Keratinocyte (primary cell): ENCODE measurements around the gene NPNT. TPM values are rescaled to one million over a fixed set of nuclear protein-coding genes. Genes with fewer than 3 reads are reported as not detected.

Experiments used
- DNase-seq: peaks from one replicate; pipeline ENCODE4 v3.0.0-alpha.2; 2011; ENCODE audit warnings: low read depth, missing footprints, low spot score
- FAIRE-seq: peaks from 2 replicates; lab custom pipeline; 2011; peaks lifted over from hg19 to GRCh38; lab: Jason Lieb, UNC
- H2AFZ ChIP-seq: 2 replicates; pipeline ENCODE4 v1.6.0; 2012; ENCODE audit warnings: low read length, control low read depth, inconsistent platforms; ENCODE audit not compliant: control insufficient read depth
- H3K27ac ChIP-seq: 2 replicates; pipeline ENCODE4 v1.5.1; 2011; ENCODE audit warnings: low read length; ENCODE audit not compliant: control insufficient read depth, insufficient read depth
- H3K27me3 ChIP-seq: 3 replicates; pipeline ENCODE4 v1.6.0; 2011; ENCODE audit warnings: low read length; ENCODE audit not compliant: control insufficient read depth, insufficient read depth; ENCODE audit errors: extremely low read depth
- H3K36me3 ChIP-seq, 2 experiments: 2 replicates in 1 of 2; 3 replicates in 1 of 2; pipeline ENCODE4 v1.5.1; 2011; ENCODE audit warnings: low read length in 2 of 2, mild to moderate bottlenecking in 1 of 2; ENCODE audit not compliant: control insufficient read depth in 2 of 2, insufficient read depth in 2 of 2; ENCODE audit errors: extremely low read depth in 1 of 2
- H3K4me1 ChIP-seq: 3 replicates; pipeline ENCODE4 v1.5.1; 2011; ENCODE audit warnings: low read length; ENCODE audit not compliant: control insufficient read depth, insufficient read depth; ENCODE audit errors: extremely low read depth
- H3K4me2 ChIP-seq: 3 replicates; pipeline ENCODE4 v1.6.0; 2011; ENCODE audit warnings: low read depth, low read length; ENCODE audit not compliant: control insufficient read depth, insufficient read depth; ENCODE audit errors: extremely low read depth
- H3K4me3 ChIP-seq, 3 experiments: fragments of 200-600 bp in 1 of 3; sonication (generic) in 1 of 3; 2 replicates in 2 of 3; 3 replicates in 1 of 3; pipeline ENCODE4 v1.5.1; 2011 to 2016; ENCODE audit warnings: low read length in 3 of 3, mild to moderate bottlenecking in 3 of 3, control low read depth in 2 of 3, inconsistent platforms in 1 of 3, low read depth in 1 of 3, mixed read lengths in 1 of 3, mixed run types in 1 of 3, moderate library complexity in 1 of 3; ENCODE audit not compliant: control insufficient read depth in 2 of 3, insufficient read depth in 2 of 3; ENCODE audit errors: extremely low read depth in 1 of 3
- H3K79me2 ChIP-seq: 2 replicates; pipeline ENCODE4 v1.6.0; 2012; ENCODE audit warnings: low read length; ENCODE audit not compliant: control insufficient read depth, insufficient read depth
- H3K9ac ChIP-seq: 3 replicates; pipeline ENCODE4 v1.6.0; 2011; ENCODE audit warnings: low read length; ENCODE audit not compliant: control insufficient read depth, insufficient read depth; ENCODE audit errors: extremely low read depth
- H3K9me1 ChIP-seq: 3 replicates; pipeline ENCODE4 v1.6.0; 2011; ENCODE audit warnings: low read length; ENCODE audit not compliant: control insufficient read depth, insufficient read depth; ENCODE audit errors: extremely low read depth
- H3K9me3 ChIP-seq: 2 replicates; pipeline ENCODE4 v1.5.1; 2012; ENCODE audit warnings: low read depth, low read length; ENCODE audit not compliant: control insufficient read depth
- H4K20me1 ChIP-seq: 3 replicates; pipeline ENCODE4 v1.6.0; 2011; ENCODE audit warnings: low read length; ENCODE audit not compliant: control insufficient read depth, insufficient read depth; ENCODE audit errors: extremely low read depth
- CTCF ChIP-seq, 3 experiments: IDR thresholded peaks in 1 of 3; conservative IDR thresholded peaks in 1 of 3; optimal IDR thresholded peaks in 1 of 3; 2 replicates in 2 of 3; 3 replicates in 1 of 3; pipeline versions ENCODE3 to v1.5.1; 2011; ENCODE audit warnings: low read length in 3 of 3, mild to moderate bottlenecking in 3 of 3, moderate library complexity in 2 of 3, control low read depth in 1 of 3, inconsistent platforms in 1 of 3; ENCODE audit not compliant: insufficient read depth in 2 of 3; ENCODE audit errors: extremely low read depth in 1 of 3
- EZH2 ChIP-seq: IDR thresholded peaks from one replicate; pipeline ENCODE4 v1.6.1; 2012; ENCODE audit warnings: inconsistent platforms, mild to moderate bottlenecking, low read length, moderate library complexity
- dilution Hi-C: fragments of 300-500 bp; cut with MboI; formaldehyde crosslinking; loops from one replicate; pipeline ENCODE4 v1.7.0; 2020; ENCODE audit warnings: low sequenced_read_pairs; ENCODE audit not compliant: extremely low pct_ligation_motif_present
- polyA plus RNA-seq, 5 experiments: library from polyadenylated mRNA; depleted of rRNA in 3 of 5; stranded (reverse) in 3 of 5; stranded (forward) in 1 of 5; unstranded in 1 of 5; fragments of >200 nt; gene quantifications; 1 replicate in 1 of 5; 2 replicates in 3 of 5; 3 replicates in 1 of 5; pipeline versions ENCODE4 v1.2.1 to v1.2.3, GENCODE V29; 2011 to 2012; ENCODE audit warnings: missing spikeins in 2 of 5, low read depth in 1 of 5, low replicate concordance in 1 of 5

NPNT gene
- polyA plus RNA-seq, 1 donor (not counting 4 experiments of a cell fraction or from before 2014, with no cell fraction given) = 0.46 TPM

GRCh38 chr4:105923497-105924238 is 28.4 kb downstream of the NPNT start:
- H3K4me3 ChIP-seq = no peak overlapping the region
- peak overlapping the region; percentile 56 for H3K4me2 ChIP-seq
- peak; percentile 30 for DNase-seq
- dilution Hi-C loops = no loop called here
- H3K27me3 ChIP-seq = no peaks in the 10 kb centered on the region
- no peak for TF ChIP-seq EZH2
- no peak for TF ChIP-seq CTCF (optimal IDR thresholded peaks at IDR 0.05 in 1 of 3, IDR thresholded peaks at IDR 0.05 in 1 of 3, conservative IDR thresholded peaks at IDR 0.05 in 1 of 3; ENCODE audit: extremely low read depth in 1 of 3, insufficient read depth in 2 of 3, low read length in 3 of 3)
- H3K79me2 ChIP-seq = no peaks in the 10 kb centered on the region
- H2AFZ ChIP-seq = no peak overlapping the region
- no peak overlapping the region for H3K27ac ChIP-seq
- H3K9me1 ChIP-seq = no peaks in the 10 kb centered on the region
- no peak for FAIRE-seq
- H3K9me3 ChIP-seq = no peaks in the 10 kb centered on the region
- H3K36me3 ChIP-seq = no peaks in the 10 kb centered on the region
- H3K9ac ChIP-seq = no peak overlapping the region
- peaks cover 10% of the 10 kb centered on the region for H3K4me1 ChIP-seq
- H4K20me1 ChIP-seq = no peaks in the 10 kb centered on the region

DNA sequence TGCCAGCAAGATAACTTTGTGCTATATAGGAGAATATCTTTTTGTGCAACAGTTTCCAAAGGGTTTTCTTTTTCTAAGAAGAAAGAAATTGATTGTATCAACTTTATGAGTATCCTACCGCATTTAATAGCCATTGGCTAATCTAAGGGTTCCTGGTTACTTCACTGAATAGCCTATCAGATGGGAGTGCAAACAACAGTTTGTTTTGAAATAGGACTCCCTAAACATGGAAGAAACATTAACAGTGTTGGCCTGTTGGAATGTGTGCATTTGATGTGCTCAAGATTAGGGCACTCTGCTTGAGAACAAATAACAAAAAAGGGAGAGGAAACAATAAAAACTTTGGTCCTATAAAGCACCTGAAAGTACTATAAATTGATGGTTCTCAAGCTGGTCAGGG is 29.1 kb downstream of the NPNT start:
- Histone ChIP-seq H4K20me1 (no peaks in the 10 kb centered on the region), H3K9me1 (no peaks in the 10 kb centered on the region), H2AFZ (no peak overlapping the region), H3K27ac (no peak overlapping the region), H3K4me3 (no peak overlapping the region), H3K27me3 (no peaks in the 10 kb centered on the region), H3K4me1 (peaks cover 10% of the 10 kb centered on the region), H3K4me2 (no peak overlapping the region), H3K9me3 (no peaks in the 10 kb centered on the region), H3K36me3 (no peaks in the 10 kb centered on the region), H3K79me2 (no peaks in the 10 kb centered on the region), H3K9ac (no peak overlapping the region)
- FAIRE-seq = no peak
- TF ChIP-seq CTCF (optimal IDR thresholded peaks at IDR 0.05 in 1 of 3, IDR thresholded peaks at IDR 0.05 in 1 of 3, conservative IDR thresholded peaks at IDR 0.05 in 1 of 3; ENCODE audit: extremely low read depth in 1 of 3, insufficient read depth in 2 of 3, low read length in 3 of 3) (no peak), EZH2 (no peak)
- dilution Hi-C loops = no loop called here
- no peak for DNase-seq
